HepG2 (cell line): ENCODE results near the gene SHANK2. TPM values are rescaled to one million over a fixed set of nuclear protein-coding genes. Genes with fewer than 3 reads are reported as not detected.

Experiments
- ATAC-seq: fragments of 200-7000 bp; cut with Tn5 transposase; 3 replicates; pipeline ENCODE4 v1.9.1; 2020; ENCODE audit warnings: mild to moderate bottlenecking, moderate library complexity
- BruUV-seq: library from RNA; stranded (reverse); fragments of 400-500 nt; replicated peaks from 2 replicates; lab custom pipeline; 2021; lab: Mats Ljungman, UMichigan
- CTCF ChIA-PET: fragments of 300-600 bp; formaldehyde crosslinking; extraction: SDS; loops from one replicate; lab custom pipeline; 2021; ENCODE audit warnings: low total read pairs, inconsistent platforms, low intra/inter-chr PET ratio; lab: Yijun Ruan, JAX
- POLR2A ChIA-PET: fragments of 350-600 bp; sonication (Branson Sonifier 250); formaldehyde crosslinking; loops from one replicate; lab custom pipeline; 2020; ENCODE audit warnings: antibody characterized with exemption, inconsistent platforms; lab: Yijun Ruan, JAX
- DNase-seq: peaks from one replicate; pipeline ENCODE4 v3.0.0-alpha.2; 2015; ENCODE audit warnings: low spot score
- FAIRE-seq: peaks from 3 replicates; lab custom pipeline; 2011; peaks lifted over from hg19 to GRCh38; lab: Jason Lieb, UNC
- H2AFZ ChIP-seq: one replicate; pipeline ENCODE4 v1.6.1; 2011; ENCODE audit warnings: low read length, inconsistent platforms
- H3K27ac ChIP-seq: fragments of 300-600 bp; 3 replicates; pipeline ENCODE4 v1.8.0; 2011; ENCODE audit warnings: mixed run types, mild to moderate bottlenecking, mixed read lengths, low read length, inconsistent platforms; ENCODE audit not compliant: insufficient read depth; ENCODE audit errors: extremely low read length
- H3K27me3 ChIP-seq, 2 experiments: fragments of 200-600 bp in 1 of 2; 2 replicates in 1 of 2; 3 replicates in 1 of 2; pipeline versions ENCODE4 v1.6.0 to v1.8.0; 2011; ENCODE audit warnings: low read length in 2 of 2, mild to moderate bottlenecking in 2 of 2, moderate library complexity in 2 of 2, inconsistent platforms in 1 of 2; ENCODE audit not compliant: insufficient read depth in 2 of 2, control insufficient read depth in 1 of 2
- H3K36me3 ChIP-seq, 2 experiments: fragments of 200-600 bp in 1 of 2; replicated peaks in 1 of 2; 2 replicates in 1 of 2; 3 replicates in 1 of 2; pipeline versions ENCODE4 v1.5.1 to v1.8.0; 2011; ENCODE audit warnings: low read length in 2 of 2, inconsistent platforms in 1 of 2; ENCODE audit not compliant: insufficient read depth in 2 of 2, control insufficient read depth in 1 of 2
- H3K4me1 ChIP-seq: 2 replicates; pipeline ENCODE4 v1.5.1; 2012; ENCODE audit warnings: low read length, inconsistent platforms; ENCODE audit not compliant: insufficient read depth
- H3K4me2 ChIP-seq: 2 replicates; pipeline ENCODE4 v1.6.0; 2011; ENCODE audit warnings: low read depth, low read length, inconsistent platforms
- H3K4me3 ChIP-seq, 3 experiments: fragments of 200-600 bp in 1 of 3; sonication (generic), shearing (Covaris generic) in 1 of 3; replicated peaks in 1 of 3; 2 replicates each; pipeline ENCODE4 v1.5.1; 2011 to 2016; ENCODE audit warnings: low read length in 3 of 3, inconsistent platforms in 2 of 3, low read depth in 2 of 3, mild to moderate bottlenecking in 2 of 3, control low read depth in 1 of 3, mixed read lengths in 1 of 3; ENCODE audit not compliant: insufficient read depth in 1 of 3
- H3K79me2 ChIP-seq: one replicate; pipeline ENCODE4 v1.6.1; 2011; ENCODE audit warnings: low read length, inconsistent platforms; ENCODE audit not compliant: insufficient read depth
- H3K9ac ChIP-seq: 2 replicates; pipeline ENCODE4 v1.6.0; 2011; ENCODE audit warnings: mild to moderate bottlenecking, low read depth, low read length, inconsistent platforms; ENCODE audit not compliant: insufficient read depth
- H3K9me3 ChIP-seq: 2 replicates; pipeline ENCODE4 v1.5.1; 2012; ENCODE audit warnings: mild to moderate bottlenecking, low read length
- H4K20me1 ChIP-seq: 2 replicates; pipeline ENCODE4 v1.6.0; 2011; ENCODE audit warnings: inconsistent platforms, mild to moderate bottlenecking, low read length, moderate library complexity; ENCODE audit not compliant: insufficient read depth
- CBFB ChIP-seq: sonication (generic); formaldehyde crosslinking; IDR thresholded peaks from 2 replicates; pipeline ENCODE4 v1.4.0; 2020; ENCODE audit warnings: missing genetic modification reagents
- ELF3 ChIP-seq: IDR thresholded peaks from 2 replicates; pipeline ENCODE4 v1.6.1; 2016; ENCODE audit warnings: missing genetic modification reagents, missing compliant biosample characterization
- GLI4 ChIP-seq: sonication (generic); formaldehyde crosslinking; IDR thresholded peaks from 2 replicates; pipeline ENCODE4 v1.5.1; 2020; ENCODE audit warnings: missing genetic modification reagents, mild to moderate bottlenecking, moderate library complexity, borderline replicate concordance
- HES4 ChIP-seq: sonication (generic); formaldehyde crosslinking; IDR thresholded peaks from 2 replicates; pipeline ENCODE4 v1.9.0; 2021; ENCODE audit warnings: mild to moderate bottlenecking, missing genetic modification reagents, borderline replicate concordance
- MTF1 ChIP-seq: sonication (generic); formaldehyde crosslinking; IDR thresholded peaks from 2 replicates; pipeline ENCODE4 v1.5.0; 2020; ENCODE audit warnings: missing genetic modification reagents
- NFIC ChIP-seq: IDR thresholded peaks from 2 replicates; pipeline ENCODE4 v1.6.1; 2012; ENCODE audit warnings: mild to moderate bottlenecking, low read length, inconsistent platforms
- NFYC ChIP-seq: IDR thresholded peaks from 2 replicates; pipeline ENCODE4 v1.6.1; 2016; ENCODE audit warnings: missing genetic modification reagents, missing compliant biosample characterization
- ZBTB42 ChIP-seq: sonication (generic); formaldehyde crosslinking; IDR thresholded peaks from 2 replicates; pipeline ENCODE4 v1.5.0; 2020; ENCODE audit warnings: mild to moderate bottlenecking, missing genetic modification reagents
- ZNF230 ChIP-seq: sonication (generic); formaldehyde crosslinking; IDR thresholded peaks from 2 replicates; pipeline ENCODE4 v1.4.0; 2020; ENCODE audit warnings: mild to moderate bottlenecking, missing genetic modification reagents
- ZNF235 ChIP-seq: sonication (generic); formaldehyde crosslinking; IDR thresholded peaks from 2 replicates; pipeline ENCODE4 v1.8.1; 2023; ENCODE audit warnings: mild to moderate bottlenecking, missing genetic modification reagents, borderline replicate concordance
- ZNF468 ChIP-seq: sonication (generic); formaldehyde crosslinking; IDR thresholded peaks from 2 replicates; pipeline ENCODE4 v1.8.0; 2022; ENCODE audit warnings: mild to moderate bottlenecking, moderate library complexity, missing genetic modification reagents
- ZNF615 ChIP-seq: sonication (generic); formaldehyde crosslinking; IDR thresholded peaks from 2 replicates; pipeline ENCODE4 v1.5.0; 2020; ENCODE audit warnings: mild to moderate bottlenecking, missing genetic modification reagents, borderline replicate concordance
- ZNF713 ChIP-seq: sonication (generic); formaldehyde crosslinking; IDR thresholded peaks from 2 replicates; pipeline ENCODE4 v1.4.0; 2020; ENCODE audit warnings: mild to moderate bottlenecking, missing genetic modification reagents
- ZNF83 ChIP-seq: sonication (generic); formaldehyde crosslinking; IDR thresholded peaks from 2 replicates; pipeline ENCODE4 v1.4.0; 2020; ENCODE audit warnings: missing genetic modification reagents, mild to moderate bottlenecking, borderline replicate concordance
- WGBS: methylation state at CpG from one replicate; pipeline ENCODE4 v1.1.6; 2017; ENCODE audit warnings: low lambda C conversion rate; 5-methylcytosine and 5-hydroxymethylcytosine counted together
- in situ Hi-C: cut with HindIII; loops from 2 replicates; pipeline ENCODE4 v1.10.0; 2017; ENCODE audit warnings: low pct_unique_long_range_greater_than_20kb; ENCODE audit not compliant: extremely low pct_ligation_motif_present
- intact Hi-C: fragments of 100-400 bp; cut with micrococcal nuclease; formaldehyde crosslinking; loops from one replicate; pipeline ENCODE4 v1.10.0; 2022; ENCODE audit not compliant: unreplicated experiment
- polyA plus RNA-seq, 8 experiments: library from polyadenylated mRNA; depleted of rRNA in 3 of 8; stranded (reverse) in 7 of 8; unstranded in 1 of 8; fragments of >200 nt; fragmentation: Illumina TruSeq in 4 of 8; extraction: Trizol in 4 of 8; gene quantifications; 2 replicates each; pipeline versions ENCODE4 v1.2.1 to v1.2.3, GENCODE V29; 2011 to 2016; ENCODE audit warnings: low read depth in 4 of 8, missing spikeins in 1 of 8, mixed read lengths in 1 of 8; ENCODE audit not compliant: insufficient read depth in 1 of 8
- total RNA-seq, 5 experiments: library from RNA; depleted of rRNA; stranded (reverse); fragments of >200 nt; fragmentation: Illumina TruSeq; extraction: Trizol; gene quantifications; 2 replicates each; pipeline ENCODE4 v1.2.3, GENCODE V29; 2016; ENCODE audit warnings: low read depth in 1 of 5
- TF ChIP-seq, protein P1 (sequence below): sonication (generic); formaldehyde crosslinking; IDR thresholded peaks from 2 replicates; pipeline ENCODE4 v1.4.0; 2020; ENCODE audit warnings: missing genetic modification reagents

Gene SHANK2
- total and polyA plus RNA-seq, 2 of the 13 experiments (the other 11 are each of a cell fraction or from before 2014, with no cell fraction given): 10.2 to 13.0 TPM

DNA sequence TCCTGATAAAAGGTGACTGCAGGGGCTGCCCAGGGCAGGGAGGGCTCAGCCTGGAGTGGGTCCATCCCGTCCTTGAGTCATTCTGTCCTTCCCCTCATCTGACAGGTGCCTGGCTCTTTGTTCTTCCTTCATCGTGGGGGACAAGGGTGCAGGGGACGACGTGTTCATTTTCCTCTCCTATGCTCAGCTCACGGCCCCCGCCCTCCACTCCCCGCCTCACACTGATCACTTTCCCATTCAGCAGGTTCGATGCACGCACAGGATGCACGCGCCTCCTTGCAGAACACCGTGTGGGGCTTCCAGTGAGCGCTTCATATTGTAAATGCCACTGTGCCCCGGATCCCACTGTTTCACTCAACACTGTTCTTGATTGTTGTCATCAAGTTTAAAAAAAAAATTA lies 32.7 kb upstream of the SHANK2 start:
- CTCF ChIA-PET: no interaction called here
- Histone ChIP-seq H4K20me1 (no peaks in the 10 kb centered on the region), H3K4me1 (peaks cover 60% of the 10 kb centered on the region), H3K9me3 (peaks cover 12% of the 10 kb centered on the region), H3K27ac (no peak overlapping the region), H3K79me2 (no peaks in the 10 kb centered on the region), H3K4me3 (no peak overlapping the region), H2AFZ (no peak overlapping the region), H3K4me2 (no peak overlapping the region), H3K9ac (no peak overlapping the region), H3K27me3 (0 out of 5 replicates have a peak, but pooled peaks cover 0 to 5% of the 10 kb centered on the region in 2 experiments), H3K36me3 (no peaks in the 10 kb centered on the region)
- no peak for FAIRE-seq
- TF ChIP-seq ZNF83 (CRISPR knock-in tag) (no peak), ZNF235 (CRISPR knock-in tag) (no peak), HES4 (CRISPR knock-in tag) (no peak), ZNF230 (no peak), MTF1 (no peak), ZNF468 (CRISPR knock-in tag) (no peak), GLI4 (CRISPR knock-in tag) (no peak), NFYC (CRISPR knock-in tag) (no peak)
- in situ Hi-C loops (no loop called here), intact Hi-C loops (no loop called here)
- DNase-seq: no peak
- no peak for ATAC-seq
- no TSS peak for BruUV-seq
- WGBS: 69% methylated on average over 14 of the region's 14 CpGs
- POLR2A ChIA-PET: no interaction called here

DNA sequence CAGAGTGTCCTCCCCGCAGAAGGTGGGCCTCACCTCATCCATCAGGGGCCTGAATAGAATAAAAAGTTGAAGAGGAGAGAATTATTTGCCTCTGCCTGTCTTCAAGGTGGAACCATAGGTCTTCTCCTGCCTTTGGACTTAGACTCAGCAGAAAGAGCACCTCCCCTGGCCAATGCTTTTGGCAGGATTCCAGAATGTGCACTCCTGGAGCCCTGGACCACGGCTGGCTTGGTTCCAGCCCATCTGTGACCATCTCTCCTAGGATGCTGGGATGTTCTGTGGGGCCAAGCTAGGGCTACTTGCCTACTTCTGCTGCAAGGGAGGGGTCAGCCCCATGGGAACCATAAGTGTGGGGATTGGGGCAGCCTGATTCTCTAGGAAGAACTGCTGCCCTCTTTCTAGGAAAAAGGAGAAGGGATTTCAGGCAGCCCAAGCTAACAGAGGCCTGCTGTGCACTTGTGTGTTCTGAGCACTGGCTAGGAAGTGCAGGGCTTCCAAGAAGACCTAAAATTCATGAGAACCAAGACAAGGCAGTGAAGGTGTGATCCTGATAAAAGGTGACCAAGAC lies 32.2 kb upstream of the SHANK2 start:
- ChIA-PET CTCF (no interaction called here), POLR2A (interaction anchor here (1.5 kb wide), 1 partner anchor 32 kb away, joined by 7 read pairs; the partner anchor contains the start of gene SHANK2)
- H4K20me1 ChIP-seq: no peaks in the 10 kb centered on the region
- peak overlapping the region; percentile 54 for H3K4me2 ChIP-seq
- H3K4me3 ChIP-seq: no peak overlapping the region
- in situ Hi-C loops (no loop called here), intact Hi-C loops (no loop called here)
- H3K4me1 ChIP-seq: peaks cover 65% of the 10 kb centered on the region
- H3K79me2 ChIP-seq: no peaks in the 10 kb centered on the region
- H3K27me3 ChIP-seq: 0 out of 5 replicates have a peak, but pooled peaks cover 0 to 5% of the 10 kb centered on the region in 2 experiments
- H3K36me3 ChIP-seq: no peaks in the 10 kb centered on the region
- H3K9ac ChIP-seq: no peak overlapping the region
- peak; percentile 26 for ATAC-seq
- no peak for FAIRE-seq
- peak; percentile 34 for DNase-seq
- WGBS: 40% methylated on average over 1 of the region's 2 CpGs
- H3K9me3 ChIP-seq: peaks cover 7% of the 10 kb centered on the region; the same call in 1 of the 2 replicates
- no TSS peak for BruUV-seq
- H3K27ac ChIP-seq: no peak overlapping the region
- no peak overlapping the region for H2AFZ ChIP-seq
- TF ChIP-seq ELF3 (CRISPR knock-in tag): no peak
- no peak for TF ChIP-seq ZNF713 (CRISPR knock-in tag)
- TF ChIP-seq ZBTB42 (CRISPR knock-in tag): no peak
- TF ChIP-seq NFIC: peak; percentile 33; the same call in 1 of the 2 replicates
- TF ChIP-seq, protein P1, sequence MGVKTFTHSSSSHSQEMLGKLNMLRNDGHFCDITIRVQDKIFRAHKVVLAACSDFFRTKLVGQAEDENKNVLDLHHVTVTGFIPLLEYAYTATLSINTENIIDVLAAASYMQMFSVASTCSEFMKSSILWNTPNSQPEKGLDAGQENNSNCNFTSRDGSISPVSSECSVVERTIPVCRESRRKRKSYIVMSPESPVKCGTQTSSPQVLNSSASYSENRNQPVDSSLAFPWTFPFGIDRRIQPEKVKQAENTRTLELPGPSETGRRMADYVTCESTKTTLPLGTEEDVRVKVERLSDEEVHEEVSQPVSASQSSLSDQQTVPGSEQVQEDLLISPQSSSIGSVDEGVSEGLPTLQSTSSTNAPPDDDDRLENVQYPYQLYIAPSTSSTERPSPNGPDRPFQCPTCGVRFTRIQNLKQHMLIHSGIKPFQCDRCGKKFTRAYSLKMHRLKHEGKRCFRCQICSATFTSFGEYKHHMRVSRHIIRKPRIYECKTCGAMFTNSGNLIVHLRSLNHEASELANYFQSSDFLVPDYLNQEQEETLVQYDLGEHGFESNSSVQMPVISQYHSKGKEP: no peak
- TF ChIP-seq ZNF615 (CRISPR knock-in tag): no peak
- TF ChIP-seq CBFB (CRISPR knock-in tag): no peak
